ENCODE measurements around the gene MID1.

Gene MID1

DNA sequence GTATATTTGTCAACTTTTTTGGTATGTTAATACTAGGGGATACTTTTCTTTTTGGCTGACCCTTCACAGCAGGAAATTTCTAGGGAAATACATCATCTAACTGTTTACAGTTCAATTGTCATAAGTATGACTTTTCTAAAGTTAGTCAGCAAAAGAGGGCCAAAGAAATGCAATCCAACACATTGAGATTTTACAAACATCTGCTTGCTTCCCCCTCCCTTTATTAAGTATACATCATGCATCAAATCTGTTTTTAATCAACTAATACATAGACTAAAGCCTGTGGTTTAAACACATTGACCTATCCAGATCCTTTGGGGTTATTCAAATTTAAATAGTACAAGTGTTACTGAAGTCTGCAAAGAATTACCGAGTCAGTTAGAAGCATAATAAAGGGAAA, 93.9 kb downstream of the MID1 start:
- DNase-seq, result no peak

DNA sequence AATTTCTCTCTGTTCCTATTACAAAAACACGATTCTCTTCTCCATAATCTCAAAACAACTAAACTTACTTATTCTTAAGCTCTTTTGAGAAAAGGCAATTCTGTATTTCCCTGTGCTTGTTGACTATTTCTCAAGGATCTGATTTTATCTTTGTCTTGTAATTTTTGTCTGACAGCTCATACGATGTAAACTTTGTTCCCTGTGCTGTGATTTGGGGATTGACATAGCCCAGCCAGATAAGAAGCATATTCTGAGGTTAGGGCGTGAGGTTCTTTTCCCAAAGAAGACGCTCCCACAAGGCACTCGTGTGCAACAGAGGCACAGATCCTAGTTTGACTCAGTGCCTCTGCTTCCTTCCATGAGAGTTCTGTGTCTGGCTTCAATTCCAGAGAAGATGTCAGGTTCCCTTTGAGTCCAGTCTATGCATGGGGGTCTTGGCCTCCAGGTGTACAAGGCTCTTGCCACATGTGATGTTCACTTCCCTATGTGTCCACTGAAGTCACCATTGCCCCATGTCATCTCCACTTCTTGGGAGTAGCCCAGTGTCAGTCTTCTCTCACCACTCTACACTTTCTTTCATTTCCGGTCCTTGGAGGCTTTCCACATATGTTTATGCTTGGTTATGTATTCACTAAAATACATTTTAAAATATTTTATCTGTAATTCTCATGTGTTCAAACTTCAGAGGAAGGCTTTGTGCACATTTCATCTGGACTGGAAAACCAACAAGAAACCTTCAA, 94.8 kb downstream of the MID1 start:
- no peak for DNase-seq

DNA sequence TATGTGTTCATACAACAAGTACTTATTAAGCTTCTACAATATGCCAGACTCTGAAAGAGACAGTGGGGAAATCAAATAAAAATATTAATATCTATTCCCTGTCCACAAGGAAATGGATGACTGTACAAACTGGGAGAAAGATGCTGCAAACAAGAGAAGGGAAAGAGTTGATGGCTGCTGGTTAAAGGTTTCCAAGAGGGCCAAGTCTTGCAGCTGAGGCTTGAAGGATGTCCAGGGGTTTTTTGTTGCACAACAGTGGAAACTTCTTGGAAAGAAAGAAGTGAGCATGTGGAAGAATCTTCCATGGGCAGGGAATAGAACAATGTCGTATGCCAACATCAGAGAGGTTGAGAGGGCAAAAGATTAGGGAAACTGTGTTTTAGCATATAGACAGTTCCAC, 95.8 kb downstream of the MID1 start:
- DNase-seq, result no peak

DNA sequence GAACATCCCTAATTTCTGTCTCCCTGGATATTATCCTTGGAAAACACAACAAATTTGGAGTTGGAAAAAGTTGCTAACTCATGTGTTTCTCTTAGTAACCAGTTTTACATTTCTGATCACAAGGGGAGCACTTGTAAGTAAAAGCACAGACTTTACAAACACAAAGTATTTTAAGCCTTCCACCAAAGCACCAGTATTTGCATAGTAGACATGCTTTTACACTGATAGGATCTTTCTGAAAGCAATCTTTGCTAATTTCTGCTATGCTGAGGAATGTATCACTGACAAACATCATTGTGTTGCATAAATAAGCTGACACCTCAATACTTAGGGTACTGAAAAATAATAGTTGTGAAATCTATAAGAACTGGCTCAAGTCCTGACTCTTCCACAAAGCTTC, 100.6 kb downstream of the MID1 start:
- no peak for DNase-seq

GRCh38 chrX:10519278-10519677, 101.1 kb downstream of the MID1 start:
- no peak for DNase-seq

DNA sequence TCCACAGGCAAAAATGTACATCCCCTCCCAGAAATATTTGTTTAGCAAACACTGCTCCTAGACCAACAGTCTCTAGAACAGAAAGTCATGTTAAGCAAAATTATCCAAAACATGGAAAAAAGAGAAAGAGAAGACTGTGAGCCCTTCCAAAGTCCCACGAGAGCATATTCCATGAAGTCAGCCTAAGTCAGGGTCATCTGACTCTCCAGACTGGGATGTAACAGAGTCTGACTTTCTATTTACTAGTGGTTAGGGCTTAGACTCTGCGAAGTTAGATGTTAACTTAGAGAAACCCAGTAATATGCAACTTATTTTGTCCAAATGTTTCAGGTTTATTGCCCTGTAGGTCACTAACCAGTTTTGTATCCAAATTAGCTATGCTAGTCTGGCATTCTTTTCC, 102.3 kb downstream of the MID1 start:
- DNase-seq, result no peak

- DNase-seq, result no peak
Measured at GRCh38 chrX:10516781-10517322, 103.5 kb downstream of the MID1 start.

GRCh38 chrX:10514891-10515290, 105.5 kb downstream of the MID1 start:
- DNase-seq, result no peak

GRCh38 chrX:10513974-10514373, 106.4 kb downstream of the MID1 start:
- DNase-seq, result no peak

- DNase-seq, result no peak
Measured at GRCh38 chrX:10512741-10513140, 107.6 kb downstream of the MID1 start.

- no peak for DNase-seq
Measured at GRCh38 chrX:10512258-10512657, 108.1 kb downstream of the MID1 start.

- no peak for DNase-seq
Measured at GRCh38 chrX:10509397-10509796, 111.0 kb downstream of the MID1 start.

DNA sequence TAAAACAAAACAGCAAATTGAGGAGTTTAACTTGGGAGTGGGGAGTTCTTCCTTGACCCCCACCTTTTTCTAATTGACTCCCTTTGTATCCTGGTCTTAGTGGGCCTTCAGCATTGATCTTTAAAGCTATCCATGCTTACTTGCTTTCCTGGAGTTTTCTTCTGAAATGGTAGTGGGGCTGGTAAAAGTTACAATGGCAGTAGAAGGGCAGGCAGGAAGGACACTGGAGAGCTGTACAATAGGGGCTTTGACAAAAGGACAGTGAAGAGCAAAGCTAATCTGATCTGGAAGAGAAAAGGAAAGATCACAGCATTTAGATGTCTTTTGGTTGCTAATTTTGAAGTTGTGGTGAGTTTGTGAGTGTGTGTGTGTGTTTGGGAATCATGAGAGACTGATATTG, 111.5 kb downstream of the MID1 start:
- no peak for DNase-seq

DNA sequence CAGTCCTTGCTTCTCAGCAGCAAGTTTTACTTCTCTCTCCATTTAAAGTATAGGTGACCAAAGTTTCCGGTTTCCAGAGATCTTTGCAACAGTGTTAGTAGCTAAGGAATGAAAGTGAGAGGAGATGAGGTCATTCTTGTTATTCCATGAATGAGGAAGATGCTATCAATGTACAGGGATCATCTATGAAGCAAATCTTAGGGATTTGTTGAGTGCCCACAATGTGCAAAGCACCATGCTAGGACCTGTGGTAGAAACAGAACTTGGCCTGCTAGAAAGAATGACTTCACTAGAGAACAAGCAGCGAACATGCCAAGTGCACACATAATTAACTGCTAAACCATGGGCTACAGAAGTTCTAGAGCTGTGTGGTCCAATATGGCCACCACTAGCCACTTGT, 112.5 kb downstream of the MID1 start:
- DNase-seq, result no peak

DNA sequence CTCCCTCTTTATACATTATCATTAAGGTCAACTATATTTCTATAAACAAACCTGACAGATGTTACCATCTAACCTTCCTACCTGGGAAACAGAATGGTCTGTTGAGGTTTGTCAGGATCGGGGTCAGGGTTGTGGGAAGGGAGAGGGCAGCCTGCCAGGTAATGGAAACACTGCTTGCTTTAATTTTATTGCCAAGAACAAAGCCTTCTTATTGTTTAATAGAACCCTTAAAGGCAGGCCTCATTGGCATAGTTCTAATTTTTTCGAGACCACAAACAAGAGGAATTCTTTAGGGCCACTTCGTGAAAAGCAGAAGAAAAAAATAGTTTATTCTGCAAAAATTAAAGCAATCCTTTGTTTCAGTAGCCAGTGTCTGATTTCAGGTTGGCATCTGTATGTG, 113.2 kb downstream of the MID1 start:
- DNase-seq, result no peak

DNA sequence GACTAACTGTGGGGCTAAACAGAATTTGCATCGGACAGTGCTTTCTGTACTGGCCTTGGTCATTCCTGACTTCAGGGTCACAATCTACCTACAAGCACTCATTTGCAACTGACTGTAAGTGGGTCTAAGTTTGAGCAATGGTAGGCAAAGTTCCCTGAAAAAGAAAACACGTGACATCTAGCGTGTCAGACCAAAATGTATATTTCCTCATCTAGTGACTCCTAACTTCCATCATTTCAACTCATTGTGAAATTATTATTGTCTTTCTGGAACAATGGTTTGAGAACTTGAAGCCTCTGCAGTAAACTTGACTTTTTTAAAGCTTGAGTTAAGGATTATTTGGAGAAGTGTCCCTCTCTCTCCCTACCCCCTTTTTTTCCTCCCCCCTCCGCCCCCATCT, 113.6 kb downstream of the MID1 start:
- DNase-seq, result no peak

DNA sequence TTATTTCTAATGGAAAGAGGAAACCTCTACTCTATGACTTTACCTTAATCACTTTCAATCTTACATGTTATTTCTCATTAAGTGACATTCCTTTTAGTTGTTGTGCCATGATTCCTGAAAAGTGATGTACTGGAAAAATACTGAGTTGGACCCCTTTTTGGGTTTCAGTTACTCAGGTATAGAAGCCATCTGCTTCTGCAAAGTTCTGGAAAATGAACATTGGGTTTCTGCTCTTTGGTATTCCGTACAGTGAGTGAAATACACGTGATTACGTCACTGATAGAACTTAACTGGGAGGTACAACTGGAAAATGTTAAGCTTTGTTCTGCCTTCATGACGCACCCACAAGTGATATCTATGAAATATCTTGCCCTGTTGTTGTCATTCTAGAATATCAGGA, 114.7 kb downstream of the MID1 start:
- no peak for DNase-seq

DNA sequence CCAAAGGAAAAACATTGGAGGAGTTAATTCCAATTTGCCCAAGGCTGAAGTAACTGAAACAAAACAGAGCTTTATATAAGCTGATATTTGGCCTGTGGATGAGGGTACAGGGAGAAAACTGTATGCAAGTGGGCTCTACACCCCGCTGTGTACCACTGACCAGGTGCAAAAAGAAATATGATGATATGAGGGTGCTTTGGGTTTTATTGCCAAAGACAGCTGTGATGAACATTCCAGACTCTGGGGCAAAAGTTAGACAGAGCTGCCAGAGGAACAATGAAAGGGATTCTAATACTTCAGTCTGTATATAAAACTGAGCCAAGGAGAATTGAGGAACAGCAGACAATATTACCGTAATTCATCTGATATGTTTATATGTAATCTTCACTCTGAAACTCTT, 117.4 kb downstream of the MID1 start:
- no peak for DNase-seq

GRCh38 chrX:10501611-10502010, 118.8 kb downstream of the MID1 start:
- DNase-seq, result no peak

DNA sequence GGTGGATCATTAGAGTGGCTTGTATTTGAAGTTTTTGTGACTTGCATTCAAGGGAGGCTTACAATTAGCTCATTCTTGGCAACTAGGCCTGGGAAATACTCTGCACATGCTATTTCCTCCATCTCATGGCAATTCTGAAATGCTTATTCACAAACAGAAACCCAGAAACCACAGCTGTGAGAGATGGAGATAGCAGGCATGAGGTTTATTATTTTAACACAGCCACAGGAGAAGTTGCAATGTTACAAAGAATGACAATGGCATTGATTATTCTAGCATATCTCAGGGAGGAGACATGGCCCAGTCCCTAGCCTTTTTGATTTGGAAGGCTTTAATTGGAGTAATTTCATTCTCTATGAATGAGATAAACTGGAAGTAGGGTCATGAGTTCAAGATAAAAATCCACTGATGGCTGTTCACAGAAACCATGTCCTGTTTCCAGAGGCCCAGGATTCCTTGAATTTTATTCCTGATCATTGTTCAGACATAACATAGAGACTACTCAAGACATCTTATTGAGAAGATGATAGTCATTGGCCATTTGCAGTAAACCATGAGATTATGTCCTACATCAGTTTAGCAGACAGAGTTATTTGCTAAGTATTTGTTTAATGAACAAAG, 123.9 kb downstream of the MID1 start:
- DNase-seq, result no peak

DNA sequence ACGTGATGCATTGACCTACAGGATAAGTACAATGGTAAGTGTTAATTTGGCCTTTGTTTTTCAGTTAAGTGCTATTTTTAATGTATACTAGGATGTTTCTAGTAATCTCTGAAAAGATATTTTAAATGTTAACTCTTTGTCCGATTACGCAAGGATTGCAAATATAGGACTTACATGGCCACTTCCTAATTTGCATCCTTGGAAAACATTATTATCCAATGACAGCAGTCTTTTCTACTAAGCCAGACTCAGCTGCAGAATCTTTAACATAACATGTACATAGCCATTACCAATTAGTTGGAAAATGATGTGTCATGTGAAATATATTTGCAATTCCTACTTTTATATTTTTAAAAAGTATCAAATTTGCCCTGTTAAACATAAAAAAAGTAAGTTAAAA, 124.7 kb downstream of the MID1 start:
- no peak for DNase-seq

DNA sequence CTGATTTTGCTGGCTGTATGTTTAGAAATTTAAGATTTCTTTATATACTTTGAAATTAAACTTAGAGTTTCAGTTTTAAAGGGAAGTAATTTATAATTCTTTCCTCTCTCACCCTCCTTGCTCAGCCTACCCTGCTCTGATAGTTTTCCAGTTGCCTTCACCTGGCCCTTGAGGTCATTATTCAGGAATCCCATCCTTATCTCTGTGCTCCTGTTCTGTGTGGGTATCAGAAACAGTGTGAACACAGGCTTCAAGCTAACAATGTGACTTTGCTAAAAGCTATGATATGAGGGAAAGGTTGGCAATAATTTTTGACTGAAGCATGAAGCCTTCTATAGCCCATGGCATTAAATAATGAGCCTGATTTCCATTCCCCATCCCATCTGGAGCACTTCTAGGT, 128.1 kb downstream of the MID1 start:
- DNase-seq, result no peak

DNA sequence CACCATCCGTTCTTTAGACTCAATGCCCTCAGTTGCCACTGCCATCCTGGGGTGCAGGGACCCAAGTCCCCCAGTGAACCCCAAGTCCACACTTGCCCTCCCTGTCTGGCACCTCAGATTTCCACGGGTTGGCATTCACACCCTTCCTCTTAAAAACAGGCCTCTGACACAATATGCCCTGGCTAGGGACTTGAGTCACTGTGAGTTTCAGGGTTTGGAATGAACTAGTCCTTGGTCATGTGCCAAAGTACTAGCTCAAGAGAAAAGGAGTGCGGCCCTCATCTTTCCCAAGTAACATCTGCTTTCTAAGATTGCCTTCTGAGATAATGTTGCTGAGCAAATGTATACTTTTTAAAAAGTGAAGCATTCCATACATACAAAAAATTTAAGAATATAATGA, 134.0 kb downstream of the MID1 start:
- no peak for DNase-seq

- no peak for DNase-seq
Measured at GRCh38 chrX:10485326-10485725, 135.1 kb downstream of the MID1 start.
